Measurements from ENCODE around the gene ATAD3A. TPM values are rescaled to one million over a fixed set of nuclear protein-coding genes. Genes with fewer than 3 reads are reported as not detected.

Gene ATAD3A
- total and polyA plus RNA-seq, 2 of the 4 experiments (the other 2 are of a cell fraction): 27.2 to 34.0 TPM

GRCh38 chr1:1564268-1564667, 52.3 kb downstream of the ATAD3A start:
- Histone ChIP-seq H2BK120ac (ENCODE audit: low read depth, low read length) (no peak overlapping the region), H4K91ac (ENCODE audit: insufficient read depth, low read depth, low read length) (no peak overlapping the region), H3K56ac (ENCODE audit: extremely low read depth, insufficient read depth, low read length) (no peak overlapping the region), H3K14ac (replicated peaks; ENCODE audit: low read depth, low read length) (no peak overlapping the region), H3K9me3 (ENCODE audit: control insufficient read depth, insufficient read depth, low read length) (no peaks in the 10 kb centered on the region), H3K79me1 (ENCODE audit: low read depth in 1 of 2, low read length in 2 of 2) (peaks cover 17 to 65% of the 10 kb centered on the region in 2 experiments), H2AK9ac (replicated peaks; ENCODE audit: low read depth, low read length, poor library complexity) (peak overlapping the region; percentile 37), H2AFZ (replicated peaks; ENCODE audit: low read length, poor library complexity) (peak overlapping the region; percentile 60), H4K8ac (ENCODE audit: low read depth in 2 of 2, low read length in 2 of 2) (no peak overlapping the region), H2AK5ac (ENCODE audit: low read depth, low read length) (no peak overlapping the region), H3K9me1 (ENCODE audit: insufficient read depth, low read length) (peaks cover 19% of the 10 kb centered on the region; the same call in 1 of the 2 replicates), H3K27me3 (ENCODE audit: control insufficient read depth, insufficient read depth, low read length) (no peaks in the 10 kb centered on the region), H3K4ac (ENCODE audit: low read depth, low read length) (no peak overlapping the region), H3K23ac (ENCODE audit: low read depth, low read length) (no peak overlapping the region), H3K27ac (ENCODE audit: insufficient read depth, low read length) (no peak overlapping the region), H2BK5ac (ENCODE audit: low read depth, low read length, poor library complexity, severe bottlenecking) (no peak overlapping the region), H3K4me1 (ENCODE audit: control insufficient read depth, insufficient read depth, low read length) (peaks cover 2% of the 10 kb centered on the region; the same call in 1 of the 2 replicates), H2BK15ac (ENCODE audit: low read depth, low read length) (no peak overlapping the region), H3K18ac (ENCODE audit: low read depth, low read length) (no peak overlapping the region), H2BK20ac (ENCODE audit: low read depth, low read length) (no peak overlapping the region), H4K20me1 (ENCODE audit: insufficient read depth, low read length) (peaks cover 76% of the 10 kb centered on the region), H3K4me2 (ENCODE audit: low read depth, low read length) (no peak overlapping the region), H3K4me3 (ENCODE audit: insufficient read depth, low read depth, low read length) (no peak overlapping the region), H3K36me3 (ENCODE audit: control insufficient read depth, insufficient read depth, low read length) (peaks cover 53% of the 10 kb centered on the region), H3K9ac (ENCODE audit: low read depth, low read length) (no peak overlapping the region), H4K5ac (ENCODE audit: low read depth, low read length) (no peak overlapping the region)
- DNase-seq (no peak), ATAC-seq (ENCODE audit: low read depth) (no peak)
- dilution Hi-C loops (cut with HindIII; ENCODE audit: low sequenced_read_pairs, unreplicated experiment) (no loop called here), intact Hi-C loops (cut with micrococcal nuclease) (no loop called here), in situ Hi-C loops (cut with MboI; ENCODE audit: low sequenced_read_pairs) (no loop called here)
- WGBS, 2 experiments (ENCODE audit: extremely low coverage in 2 of 2, insufficient read length in 1 of 2): 91% methylated on average over 13 of the region's 19 CpGs; no CpG with 5 or more reads in 1 of the 2 experiments
- CTCF ChIA-PET: no interaction called here
- TF ChIP-seq POLR2A (IDR thresholded peaks at IDR 0.05; ENCODE audit: low read depth, low read length) (no peak), SMC3 (IDR thresholded peaks at IDR 0.05; ENCODE audit: low read depth, low read length) (no peak), MAFK (IDR thresholded peaks at IDR 0.05; ENCODE audit: low read depth, low read length) (no peak), FOS (IDR thresholded peaks at IDR 0.05; ENCODE audit: low read depth, low read length) (no peak), BHLHE40 (IDR thresholded peaks at IDR 0.05; ENCODE audit: low read depth, low read length) (no peak), CEBPB (IDR thresholded peaks at IDR 0.05; ENCODE audit: low read depth, low read length) (no peak), RAD21 (IDR thresholded peaks at IDR 0.05; ENCODE audit: low read length) (no peak), RCOR1 (IDR thresholded peaks at IDR 0.05; ENCODE audit: insufficient replicate concordance, low read length) (no peak), NFE2L2 (IDR thresholded peaks at IDR 0.05; ENCODE audit: low read depth, low read length) (no peak), RFX5 (IDR thresholded peaks at IDR 0.05; ENCODE audit: low read depth, low read length) (no peak), CTCF (conservative IDR thresholded peaks at IDR 0.05; ENCODE audit: low read depth, low read length) (no peak), CHD1 (IDR thresholded peaks at IDR 0.05; ENCODE audit: low read depth, low read length) (no peak), MXI1 (IDR thresholded peaks at IDR 0.05; ENCODE audit: borderline replicate concordance, low read depth, low read length) (no peak), MAZ (IDR thresholded peaks at IDR 0.05; ENCODE audit: borderline replicate concordance, low read depth, low read length) (no peak), ELK1 (IDR thresholded peaks at IDR 0.05; ENCODE audit: borderline replicate concordance, low read depth, low read length) (no peak), USF2 (IDR thresholded peaks at IDR 0.05; ENCODE audit: low read depth, low read length) (no peak)
- no TSS peak for BruUV-seq (replicated peaks)
- POLR2A ChIA-PET (ENCODE audit: unreplicated experiment): no interaction called here

Measured in IMR-90 (cell line).